ENCODE results near the gene HSDL1.
A peak's percentile ranks its signal among the peaks of the same experiment; 100 is the strongest.

The HSDL1 gene

GRCh38 chr16:84105301-84105815 is 39.6 kb downstream of the HSDL1 start:
- no peak for DNase-seq

- DNase-seq: no peak
These were observed 40.7 kb downstream of the HSDL1 start for GRCh38 chr16:84104231-84104630.

- no peak for DNase-seq
These were observed 41.3 kb downstream of the HSDL1 start for GRCh38 chr16:84103678-84104077.

- DNase-seq: no peak
These were observed 46.0 kb downstream of the HSDL1 start for GRCh38 chr16:84098939-84099338.

GRCh38 chr16:84096447-84097005 is 48.5 kb downstream of the HSDL1 start:
- no peak for DNase-seq

- DNase-seq: no peak
These were observed 49.5 kb downstream of the HSDL1 start for GRCh38 chr16:84095466-84095865.

GRCh38 chr16:84093879-84094270 is 51.1 kb downstream of the HSDL1 start:
- DNase-seq: no peak

- DNase-seq: no peak
These were observed 51.7 kb downstream of the HSDL1 start for GRCh38 chr16:84093120-84093878.

GRCh38 chr16:84091460-84091859 is 53.5 kb downstream of the HSDL1 start:
- no peak for DNase-seq

GRCh38 chr16:84090211-84090610 is 54.8 kb downstream of the HSDL1 start:
- DNase-seq: no peak

GRCh38 chr16:84088695-84089395 is 56.1 kb downstream of the HSDL1 start:
- peak; percentile 61 for DNase-seq

GRCh38 chr16:84087466-84088151 is 57.4 kb downstream of the HSDL1 start:
- no peak for DNase-seq

- DNase-seq: no peak
These were observed 58.0 kb downstream of the HSDL1 start for GRCh38 chr16:84087001-84087400.

- DNase-seq: no peak
These were observed 58.6 kb downstream of the HSDL1 start for GRCh38 chr16:84086341-84086740.

GRCh38 chr16:84085773-84086172 is 59.2 kb downstream of the HSDL1 start:
- DNase-seq: no peak

GRCh38 chr16:84085271-84085667 is 59.7 kb downstream of the HSDL1 start:
- DNase-seq: no peak

- DNase-seq: peak; percentile 68
These were observed 60.3 kb downstream of the HSDL1 start for GRCh38 chr16:84084570-84085270.

GRCh38 chr16:84082835-84083569 is 62.0 kb downstream of the HSDL1 start:
- no peak for DNase-seq

GRCh38 chr16:84082110-84082509 is 62.9 kb downstream of the HSDL1 start:
- DNase-seq: no peak

GRCh38 chr16:84081446-84081989 is 63.5 kb downstream of the HSDL1 start:
- DNase-seq: no peak

GRCh38 chr16:84080813-84081212 is 64.2 kb downstream of the HSDL1 start:
- no peak for DNase-seq

GRCh38 chr16:84080378-84080777 is 64.6 kb downstream of the HSDL1 start:
- DNase-seq: no peak
